K562 (cell line): ENCODE data around the gene DAW1. TPM values are rescaled to one million over a fixed set of nuclear protein-coding genes. Genes with fewer than 3 reads are reported as not detected.

ENCODE experiments used
- ATAC-seq: fragments of 200-7000 bp; cut with Tn5 transposase; 3 replicates; pipeline ENCODE4 v1.9.1; 2020; ENCODE audit warnings: moderate library complexity
- BruUV-seq: library from RNA; stranded (reverse); fragments of 400-500 nt; replicated peaks from 2 replicates; lab custom pipeline; 2021; lab: Mats Ljungman, UMichigan
- CTCF ChIA-PET: fragments of 300-600 bp; formaldehyde crosslinking; extraction: SDS; loops from one replicate; lab custom pipeline; 2021; ENCODE audit warnings: low intra/inter-chr PET ratio; lab: Yijun Ruan, JAX
- POLR2A ChIA-PET: fragments of 300-600, 350-650 bp; sonication (Branson Sonifier 250); formaldehyde crosslinking; extraction: SDS; loops from one replicate; lab custom pipeline; 2021; ENCODE audit warnings: antibody characterized with exemption, inconsistent platforms; lab: Yijun Ruan, JAX
- DNase-seq, 4 experiments: peaks; one replicate each; pipeline versions ENCODE4 v3.0.0 to v3.0.0-alpha.2; 2011 to 2018; ENCODE audit warnings: low spot score in 3 of 4, mixed read lengths in 3 of 4; ENCODE audit errors: extremely low read depth in 1 of 4
- FAIRE-seq: peaks from 2 replicates; lab custom pipeline; 2011; peaks lifted over from hg19 to GRCh38; lab: Jason Lieb, UNC
- H2AFZ ChIP-seq: 2 replicates; pipeline ENCODE4 v1.6.0; 2011; ENCODE audit warnings: low read depth, low read length, control low read depth, inconsistent platforms
- H3K27ac ChIP-seq: fragments of 200-600 bp; 3 replicates; pipeline ENCODE4 v1.8.0; 2011; ENCODE audit warnings: low read depth, mild to moderate bottlenecking, control low read depth, inconsistent platforms, low read length, moderate library complexity, mixed read lengths; ENCODE audit errors: extremely low read depth
- H3K27me3 ChIP-seq, 2 experiments: fragments of 300-600 bp in 1 of 2; 2 replicates in 1 of 2; 3 replicates in 1 of 2; pipeline versions ENCODE4 v1.6.0 to v1.8.0; 2011; ENCODE audit warnings: inconsistent platforms in 2 of 2, low read length in 2 of 2, mild to moderate bottlenecking in 1 of 2, mixed read lengths in 1 of 2, moderate library complexity in 1 of 2; ENCODE audit not compliant: control insufficient read depth in 2 of 2, insufficient read depth in 2 of 2
- H3K36me3 ChIP-seq: fragments of 300-600 bp; 3 replicates; pipeline ENCODE4 v1.8.0; 2011; ENCODE audit warnings: mild to moderate bottlenecking, low read length, inconsistent platforms; ENCODE audit not compliant: control insufficient read depth, insufficient read depth
- H3K4me1 ChIP-seq, 2 experiments: fragments of 200-600 bp in 1 of 2; replicated peaks in 1 of 2; 2 replicates in 1 of 2; 3 replicates in 1 of 2; pipeline versions ENCODE4 v1.5.1 to v1.8.0; 2011; ENCODE audit warnings: inconsistent platforms in 2 of 2, low read length in 2 of 2, mild to moderate bottlenecking in 1 of 2, mixed read lengths in 1 of 2, moderate library complexity in 1 of 2; ENCODE audit not compliant: control insufficient read depth in 2 of 2, insufficient read depth in 2 of 2
- H3K4me2 ChIP-seq: 2 replicates; pipeline ENCODE4 v1.6.1; 2011; ENCODE audit warnings: low read length, control low read depth, inconsistent platforms, mixed read lengths; ENCODE audit not compliant: insufficient read depth
- H3K4me3 ChIP-seq: fragments of 200-600 bp; sonication (generic), shearing (Covaris generic); 2 replicates; pipeline ENCODE4 v1.5.1; 2016; ENCODE audit warnings: control low read depth, inconsistent platforms
- H3K79me2 ChIP-seq: fragments of 200-600 bp; 3 replicates; pipeline ENCODE4 v1.8.0; 2011; ENCODE audit warnings: low read length, inconsistent platforms; ENCODE audit not compliant: control insufficient read depth, insufficient read depth
- H3K9ac ChIP-seq, 2 experiments: 2 replicates each; pipeline versions ENCODE4 v1.6.0 to v1.6.1; 2011; ENCODE audit warnings: low read depth in 2 of 2, low read length in 2 of 2, control low read depth in 1 of 2, inconsistent platforms in 1 of 2, mild to moderate bottlenecking in 1 of 2, mixed read lengths in 1 of 2; ENCODE audit not compliant: insufficient read depth in 1 of 2
- H3K9me1 ChIP-seq: one replicate; pipeline ENCODE4 v1.6.0; 2011; ENCODE audit warnings: inconsistent platforms, mild to moderate bottlenecking, low read length, moderate library complexity; ENCODE audit not compliant: control insufficient read depth, insufficient read depth
- H3K9me3 ChIP-seq: replicated peaks from 2 replicates; pipeline ENCODE4 v1.5.1; 2011; ENCODE audit warnings: low read depth, low read length, inconsistent platforms; ENCODE audit not compliant: control insufficient read depth, insufficient read depth
- H4K20me1 ChIP-seq: replicated peaks from 2 replicates; pipeline ENCODE4 v1.6.1; 2011; ENCODE audit warnings: low read length, inconsistent platforms, mixed read lengths; ENCODE audit not compliant: control insufficient read depth, insufficient read depth
- HDAC8 ChIP-seq: fragments of 450-650 bp; IDR thresholded peaks from 2 replicates; pipeline ENCODE4 v1.6.1; 2016; ENCODE audit warnings: mild to moderate bottlenecking, missing genetic modification characterization, moderate library complexity, missing compliant biosample characterization
- HINFP ChIP-seq: fragments of 450-650 bp; conservative IDR thresholded peaks from 2 replicates; pipeline ENCODE4 v1.6.1; 2016; ENCODE audit warnings: missing genetic modification characterization, low read depth, mild to moderate bottlenecking, control low read depth, missing compliant biosample characterization
- JUNB ChIP-seq: fragments of 450-650 bp; formaldehyde crosslinking; conservative IDR thresholded peaks from 2 replicates; pipeline ENCODE4 v1.4.0; 2020; ENCODE audit warnings: mild to moderate bottlenecking
- MCM5 ChIP-seq: fragments of 450-650 bp; IDR thresholded peaks from 2 replicates; pipeline ENCODE4 v1.6.1; 2016; ENCODE audit warnings: low read depth
- NFIX ChIP-seq: fragments of 250-450 bp; sonication (Bioruptor Pico); IDR thresholded peaks from 2 replicates; pipeline ENCODE4 v1.4.0; 2020; ENCODE audit warnings: low read depth, mild to moderate bottlenecking, moderate library complexity
- PHTF2 ChIP-seq: fragments of 250-450 bp; sonication (Bioruptor Pico); IDR thresholded peaks from 2 replicates; pipeline ENCODE4 v1.5.0; 2021; ENCODE audit warnings: mild to moderate bottlenecking
- RBM14 ChIP-seq: fragments of 200-400 bp; formaldehyde crosslinking; IDR thresholded peaks from 2 replicates; pipeline ENCODE4 v1.6.1; 2018; ENCODE audit warnings: low read depth, mild to moderate bottlenecking, low read length, moderate library complexity, borderline replicate concordance; ENCODE audit not compliant: insufficient read depth
- ZMIZ1 ChIP-seq, 2 experiments: fragments of 150-350 bp in 1 of 2; IDR thresholded peaks; 2 replicates each; pipeline ENCODE4 v1.6.1; 2012 to 2016; ENCODE audit warnings: low read depth in 2 of 2, low read length in 2 of 2, mild to moderate bottlenecking in 1 of 2, moderate library complexity in 1 of 2
- WGBS: fragments of 100-300 bp; shearing (Covaris generic); methylation state at CpG from one replicate; pipeline ENCODE4 v1.1.6; 2016; ENCODE audit warnings: low coverage, mixed read lengths; ENCODE audit not compliant: insufficient coverage; ENCODE audit errors: missing lambda C conversion rate; 5-methylcytosine and 5-hydroxymethylcytosine counted together
- in situ Hi-C: fragments of 300-500 bp; cut with MboI; formaldehyde crosslinking; loops from 4 replicates; pipeline ENCODE4 v1.15.0; 2018; ENCODE audit warnings: inconsistent platforms, mixed read lengths
- intact Hi-C: fragments of 100-400 bp; cut with micrococcal nuclease; formaldehyde crosslinking; loops from 2 replicates; pipeline ENCODE4 v1.14.2; 2022
- polyA plus RNA-seq, 8 experiments: library from polyadenylated mRNA; depleted of rRNA in 4 of 8; stranded (reverse) in 5 of 8; unstranded in 3 of 8; fragments of >200 nt; fragmentation: Nextera tagmentation in 2 of 8; fragmentation: Illumina TruSeq in 1 of 8; extraction: Ambion mirVana in 2 of 8; extraction: Trizol in 1 of 8; gene quantifications; 2 replicates each; pipeline versions ENCODE4 v1.2.1 to v1.2.3, GENCODE V29; 2011 to 2014; ENCODE audit warnings: inconsistent platforms in 1 of 8, missing spikeins in 1 of 8
- small RNA-seq: library from RNA; depleted of rRNA; stranded (forward); fragments of <200 nt; gene quantifications from one replicate; pipeline ENCODE3, GENCODE V24; 2014
- total RNA-seq, 7 experiments: library from RNA; depleted of rRNA in 6 of 7; stranded (reverse); fragments of >200 nt in 6 of 7; fragmentation: Illumina TruSeq in 2 of 7; extraction: Trizol in 2 of 7; gene quantifications; 2 replicates each; pipeline versions ENCODE4 v1.2.1 to v1.2.3, GENCODE V29; 2011 to 2021; ENCODE audit warnings: low replicate concordance in 1 of 7

The DAW1 gene
- total and polyA plus RNA-seq, 9 of the 15 experiments (the other 6 are each of a cell fraction or from before 2014, with no cell fraction given), result not detected

GRCh38 chr2:227973241-227973640 lies 101.8 kb downstream of the DAW1 start:
- H3K27me3 ChIP-seq, result no peaks in the 10 kb centered on the region
- H3K79me2 ChIP-seq, result no peaks in the 10 kb centered on the region
- intact Hi-C loops, result no loop called here
- no peaks in the 10 kb centered on the region for H3K9me1 ChIP-seq
- FAIRE-seq, result no peak
- no peak overlapping the region for H3K9ac ChIP-seq
- ChIA-PET POLR2A (no interaction called here), CTCF (no interaction called here)
- 0% methylated on average over 3 of the region's 3 CpGs for WGBS
- H3K4me1 ChIP-seq, result no peaks in the 10 kb centered on the region
- H3K9me3 ChIP-seq, result no peaks in the 10 kb centered on the region
- H3K36me3 ChIP-seq, result no peaks in the 10 kb centered on the region
- no peak overlapping the region for H3K27ac ChIP-seq
- no peak overlapping the region for H2AFZ ChIP-seq
- H3K4me2 ChIP-seq, result no peak overlapping the region
- no peak overlapping the region for H3K4me3 ChIP-seq
- TF ChIP-seq JUNB, result no peak
- no peak for TF ChIP-seq HINFP (tag)
- TF ChIP-seq MCM5, result no peak
- TF ChIP-seq HDAC8 (tag), result no peak
- no peak for TF ChIP-seq ZMIZ1 (IDR thresholded peaks at IDR 0.05; ENCODE audit: low read depth in 2 of 2, low read length in 2 of 2)
- no peak for TF ChIP-seq PHTF2
- TF ChIP-seq NFIX (CRISPR knock-in tag), result no peak
- no peak for TF ChIP-seq RBM14
- TF ChIP-seq, all 486 proteins: peak for 0
- no peak for ATAC-seq
- no TSS peak for BruUV-seq
- DNase-seq, result no peak
- no peaks in the 10 kb centered on the region for H4K20me1 ChIP-seq
- in situ Hi-C loops, result no loop called here

Small RNAs within 50 kb of the gene (small RNA-seq; reads per million reads assigned to genes)
- not detected for gene RF00402

Other genes with a start within 250 kb of the DAW1 start
- not detected in 2 replicates for gene SCYGR5, start 204.8 kb upstream of the DAW1 start, total RNA-seq (2014; rRNA removed)
- gene SCYGR5, start 204.8 kb upstream of the DAW1 start, total RNA-seq (2014; rRNA removed; fragmentation: Illumina TruSeq; extraction: Trizol), result not detected in 2 replicates
- gene SCYGR5, start 204.8 kb upstream of the DAW1 start, total RNA-seq (2015; rRNA removed; fragmentation: Illumina TruSeq; extraction: Trizol), result not detected in 2 replicates
- gene SCYGR5, start 204.8 kb upstream of the DAW1 start, total RNA-seq (2021), result not detected in 2 replicates
- not detected in 2 replicates for gene SCYGR5, start 204.8 kb upstream of the DAW1 start, polyA plus RNA-seq (2011; rRNA removed)
- gene SCYGR5, start 204.8 kb upstream of the DAW1 start, polyA plus RNA-seq (2014; fragmentation: Illumina TruSeq; extraction: Trizol), result not detected in 2 replicates
- not detected for gene SCYGR5, start 204.8 kb upstream of the DAW1 start, polyA plus RNA-seq (2014; fragmentation: Nextera tagmentation; extraction: Ambion mirVana)
- not detected in 2 replicates for gene SCYGR5, start 204.8 kb upstream of the DAW1 start, polyA plus RNA-seq (2014; rRNA removed)
- not detected in 2 replicates for gene SLC19A3, start 153.6 kb upstream of the DAW1 start, total RNA-seq (2014; rRNA removed)
- not detected in 2 replicates for gene SLC19A3, start 153.6 kb upstream of the DAW1 start, total RNA-seq (2014; rRNA removed; fragmentation: Illumina TruSeq; extraction: Trizol)
- gene SLC19A3, start 153.6 kb upstream of the DAW1 start, total RNA-seq (2015; rRNA removed; fragmentation: Illumina TruSeq; extraction: Trizol), result not detected in 2 replicates
- not detected in 2 replicates for gene SLC19A3, start 153.6 kb upstream of the DAW1 start, total RNA-seq (2021)
- not detected in 2 replicates for gene SLC19A3, start 153.6 kb upstream of the DAW1 start, polyA plus RNA-seq (2011; rRNA removed)
- not detected in 2 replicates for gene SLC19A3, start 153.6 kb upstream of the DAW1 start, polyA plus RNA-seq (2014; fragmentation: Illumina TruSeq; extraction: Trizol)
- not detected for gene SLC19A3, start 153.6 kb upstream of the DAW1 start, polyA plus RNA-seq (2014; fragmentation: Nextera tagmentation; extraction: Ambion mirVana)
- not detected in 2 replicates for gene SLC19A3, start 153.6 kb upstream of the DAW1 start, polyA plus RNA-seq (2014; rRNA removed)
- gene SCYGR6, start 146.9 kb upstream of the DAW1 start, total RNA-seq (2014; rRNA removed), result not detected in 2 replicates
- not detected in 2 replicates for gene SCYGR6, start 146.9 kb upstream of the DAW1 start, total RNA-seq (2014; rRNA removed; fragmentation: Illumina TruSeq; extraction: Trizol)
- gene SCYGR6, start 146.9 kb upstream of the DAW1 start, total RNA-seq (2015; rRNA removed; fragmentation: Illumina TruSeq; extraction: Trizol), result not detected in 2 replicates
- gene SCYGR6, start 146.9 kb upstream of the DAW1 start, total RNA-seq (2021), result not detected in 2 replicates
- not detected in 2 replicates for gene SCYGR6, start 146.9 kb upstream of the DAW1 start, polyA plus RNA-seq (2011; rRNA removed)
- gene SCYGR6, start 146.9 kb upstream of the DAW1 start, polyA plus RNA-seq (2014; fragmentation: Illumina TruSeq; extraction: Trizol), result not detected in 2 replicates
- not detected for gene SCYGR6, start 146.9 kb upstream of the DAW1 start, polyA plus RNA-seq (2014; fragmentation: Nextera tagmentation; extraction: Ambion mirVana)
- gene SCYGR6, start 146.9 kb upstream of the DAW1 start, polyA plus RNA-seq (2014; rRNA removed), result not detected in 2 replicates
- not detected in 2 replicates for gene SCYGR7, start 143.3 kb upstream of the DAW1 start, total RNA-seq (2014; rRNA removed)
- gene SCYGR7, start 143.3 kb upstream of the DAW1 start, total RNA-seq (2014; rRNA removed; fragmentation: Illumina TruSeq; extraction: Trizol), result not detected in 2 replicates
- gene SCYGR7, start 143.3 kb upstream of the DAW1 start, total RNA-seq (2015; rRNA removed; fragmentation: Illumina TruSeq; extraction: Trizol), result not detected in 2 replicates
- gene SCYGR7, start 143.3 kb upstream of the DAW1 start, total RNA-seq (2021), result not detected in 2 replicates
- not detected in 2 replicates for gene SCYGR7, start 143.3 kb upstream of the DAW1 start, polyA plus RNA-seq (2011; rRNA removed)
- gene SCYGR7, start 143.3 kb upstream of the DAW1 start, polyA plus RNA-seq (2014; fragmentation: Illumina TruSeq; extraction: Trizol), result not detected in 2 replicates
- not detected for gene SCYGR7, start 143.3 kb upstream of the DAW1 start, polyA plus RNA-seq (2014; fragmentation: Nextera tagmentation; extraction: Ambion mirVana)
- gene SCYGR7, start 143.3 kb upstream of the DAW1 start, polyA plus RNA-seq (2014; rRNA removed), result not detected in 2 replicates
- not detected in 2 replicates for gene SCYGR8, start 125.7 kb upstream of the DAW1 start, total RNA-seq (2014; rRNA removed)
- not detected in 2 replicates for gene SCYGR8, start 125.7 kb upstream of the DAW1 start, total RNA-seq (2014; rRNA removed; fragmentation: Illumina TruSeq; extraction: Trizol)
- gene SCYGR8, start 125.7 kb upstream of the DAW1 start, total RNA-seq (2015; rRNA removed; fragmentation: Illumina TruSeq; extraction: Trizol), result not detected in 2 replicates
- gene SCYGR8, start 125.7 kb upstream of the DAW1 start, total RNA-seq (2021), result not detected in 2 replicates
- gene SCYGR8, start 125.7 kb upstream of the DAW1 start, polyA plus RNA-seq (2011; rRNA removed), result not detected in 2 replicates
- not detected in 2 replicates for gene SCYGR8, start 125.7 kb upstream of the DAW1 start, polyA plus RNA-seq (2014; fragmentation: Illumina TruSeq; extraction: Trizol)
- gene SCYGR8, start 125.7 kb upstream of the DAW1 start, polyA plus RNA-seq (2014; fragmentation: Nextera tagmentation; extraction: Ambion mirVana), result not detected
- not detected in 2 replicates for gene SCYGR8, start 125.7 kb upstream of the DAW1 start, polyA plus RNA-seq (2014; rRNA removed)
- not detected in 2 replicates for gene CCL20, start 57.8 kb upstream of the DAW1 start, total RNA-seq (2014; rRNA removed)
- not detected in 2 replicates for gene CCL20, start 57.8 kb upstream of the DAW1 start, total RNA-seq (2014; rRNA removed; fragmentation: Illumina TruSeq; extraction: Trizol)
- gene CCL20, start 57.8 kb upstream of the DAW1 start, total RNA-seq (2015; rRNA removed; fragmentation: Illumina TruSeq; extraction: Trizol), result not detected in 2 replicates
- 0.29 TPM in 1 of 2 replicates, not detected in the other for gene CCL20, start 57.8 kb upstream of the DAW1 start, total RNA-seq (2021)
- gene CCL20, start 57.8 kb upstream of the DAW1 start, polyA plus RNA-seq (2011; rRNA removed), result not detected in 2 replicates
- not detected in 2 replicates for gene CCL20, start 57.8 kb upstream of the DAW1 start, polyA plus RNA-seq (2014; fragmentation: Illumina TruSeq; extraction: Trizol)
- gene CCL20, start 57.8 kb upstream of the DAW1 start, polyA plus RNA-seq (2014; fragmentation: Nextera tagmentation; extraction: Ambion mirVana), result not detected
- not detected in 2 replicates for gene CCL20, start 57.8 kb upstream of the DAW1 start, polyA plus RNA-seq (2014; rRNA removed)